HepG2 (cell line): Measurements from ENCODE around the gene PYGO2. TPM values are rescaled to one million over a fixed set of nuclear protein-coding genes. Genes with fewer than 3 reads are reported as not detected.
A peak's percentile ranks its signal among the peaks of the same experiment; 100 is the strongest.

Experiments used
- ELF4 ChIP-seq: sonication (generic); formaldehyde crosslinking; IDR thresholded peaks from 2 replicates; pipeline ENCODE4 v1.5.0; 2020; ENCODE audit warnings: missing genetic modification reagents, mild to moderate bottlenecking, moderate library complexity, borderline replicate concordance
- HMGA1 ChIP-seq: sonication (generic); formaldehyde crosslinking; conservative IDR thresholded peaks from 2 replicates; pipeline ENCODE4 v1.4.0; 2020; ENCODE audit warnings: missing genetic modification reagents
- HOXA7 ChIP-seq: sonication (generic); formaldehyde crosslinking; IDR thresholded peaks from 2 replicates; pipeline ENCODE4 v1.8.1; 2022; ENCODE audit warnings: mild to moderate bottlenecking, missing genetic modification reagents, moderate library complexity
- KLF13 ChIP-seq: sonication (generic); formaldehyde crosslinking; IDR thresholded peaks from 2 replicates; pipeline ENCODE4 v1.4.0; 2020; ENCODE audit warnings: mild to moderate bottlenecking, missing genetic modification reagents
- KLF6 ChIP-seq: IDR thresholded peaks from 2 replicates; pipeline ENCODE4 v1.8.0; 2016; ENCODE audit warnings: missing biosample characterization, missing genetic modification reagents
- NFIC ChIP-seq: IDR thresholded peaks from 2 replicates; pipeline ENCODE4 v1.6.1; 2012; ENCODE audit warnings: mild to moderate bottlenecking, low read length, inconsistent platforms
- NR2F2 ChIP-seq: IDR thresholded peaks from 2 replicates; pipeline ENCODE4 v1.6.1; 2012; ENCODE audit warnings: low read depth, inconsistent platforms, borderline replicate concordance
- RBAK ChIP-seq: sonication (generic); formaldehyde crosslinking; IDR thresholded peaks from 2 replicates; pipeline ENCODE4 v1.5.1; 2020; ENCODE audit warnings: mild to moderate bottlenecking, missing genetic modification reagents
- SAP130 ChIP-seq: IDR thresholded peaks from 2 replicates; pipeline ENCODE4 v1.6.1; 2016; ENCODE audit warnings: low read depth
- TSC22D2 ChIP-seq: sonication (generic); formaldehyde crosslinking; IDR thresholded peaks from 2 replicates; pipeline ENCODE4 v1.5.1; 2020; ENCODE audit warnings: missing genetic modification reagents, mild to moderate bottlenecking, borderline replicate concordance
- ZNF383 ChIP-seq: sonication (generic); formaldehyde crosslinking; IDR thresholded peaks from 2 replicates; pipeline ENCODE4 v1.4.0; 2020; ENCODE audit warnings: missing genetic modification reagents, mild to moderate bottlenecking, borderline replicate concordance
- ZNF451 ChIP-seq: sonication (generic); formaldehyde crosslinking; IDR thresholded peaks from 2 replicates; pipeline ENCODE4 v1.5.0; 2020; ENCODE audit warnings: mild to moderate bottlenecking, missing genetic modification reagents
- ZNF644 ChIP-seq: IDR thresholded peaks from 2 replicates; pipeline ENCODE4 v1.6.1; 2016; ENCODE audit warnings: low read depth
- ZNF652 ChIP-seq: IDR thresholded peaks from 2 replicates; pipeline ENCODE4 v1.6.1; 2016; ENCODE audit warnings: low read depth, borderline replicate concordance
- ZNF737 ChIP-seq: sonication (generic); formaldehyde crosslinking; IDR thresholded peaks from 2 replicates; pipeline ENCODE4 v1.5.0; 2020; ENCODE audit warnings: missing genetic modification reagents, mild to moderate bottlenecking, borderline replicate concordance
- ZNF781 ChIP-seq: sonication (generic); formaldehyde crosslinking; IDR thresholded peaks from 2 replicates; pipeline ENCODE4 v1.5.1; 2020; ENCODE audit warnings: borderline replicate concordance, mild to moderate bottlenecking, missing genetic modification reagents; ENCODE audit errors: not compliant biosample characterization
- ZSCAN29 ChIP-seq: sonication (generic); formaldehyde crosslinking; conservative IDR thresholded peaks from 2 replicates; pipeline ENCODE4 v1.4.0; 2020; ENCODE audit warnings: mild to moderate bottlenecking, missing genetic modification reagents
- ZSCAN30 ChIP-seq: sonication (generic); formaldehyde crosslinking; IDR thresholded peaks from 2 replicates; pipeline ENCODE4 v1.5.0; 2020; ENCODE audit warnings: mild to moderate bottlenecking, missing genetic modification reagents
- polyA plus RNA-seq, 8 experiments: library from polyadenylated mRNA; depleted of rRNA in 3 of 8; stranded (reverse) in 7 of 8; unstranded in 1 of 8; fragments of >200 nt; fragmentation: Illumina TruSeq in 4 of 8; extraction: Trizol in 4 of 8; gene quantifications; 2 replicates each; pipeline versions ENCODE4 v1.2.1 to v1.2.3, GENCODE V29; 2011 to 2016; ENCODE audit warnings: low read depth in 4 of 8, missing spikeins in 1 of 8, mixed read lengths in 1 of 8; ENCODE audit not compliant: insufficient read depth in 1 of 8
- total RNA-seq, 5 experiments: library from RNA; depleted of rRNA; stranded (reverse); fragments of >200 nt; fragmentation: Illumina TruSeq; extraction: Trizol; gene quantifications; 2 replicates each; pipeline ENCODE4 v1.2.3, GENCODE V29; 2016; ENCODE audit warnings: low read depth in 1 of 5
- TF ChIP-seq, protein P1 (sequence below): sonication (generic); formaldehyde crosslinking; IDR thresholded peaks from 2 replicates; pipeline ENCODE4 v1.4.0; 2020; ENCODE audit warnings: missing genetic modification reagents, mild to moderate bottlenecking, borderline replicate concordance
- TF ChIP-seq, protein P2 (sequence below): sonication (generic); formaldehyde crosslinking; IDR thresholded peaks from 2 replicates; pipeline ENCODE4 v1.4.0; 2020; ENCODE audit warnings: missing genetic modification reagents
- TF ChIP-seq, protein P3 (sequence below): IDR thresholded peaks from 2 replicates; pipeline ENCODE4 v1.6.1; 2016; ENCODE audit warnings: low read depth, missing genetic modification reagents, missing compliant biosample characterization

The PYGO2 gene
- total and polyA plus RNA-seq, 2 of the 13 experiments (the other 11 are each of a cell fraction or from before 2014, with no cell fraction given) = 20.3 to 21.8 TPM

DNA sequence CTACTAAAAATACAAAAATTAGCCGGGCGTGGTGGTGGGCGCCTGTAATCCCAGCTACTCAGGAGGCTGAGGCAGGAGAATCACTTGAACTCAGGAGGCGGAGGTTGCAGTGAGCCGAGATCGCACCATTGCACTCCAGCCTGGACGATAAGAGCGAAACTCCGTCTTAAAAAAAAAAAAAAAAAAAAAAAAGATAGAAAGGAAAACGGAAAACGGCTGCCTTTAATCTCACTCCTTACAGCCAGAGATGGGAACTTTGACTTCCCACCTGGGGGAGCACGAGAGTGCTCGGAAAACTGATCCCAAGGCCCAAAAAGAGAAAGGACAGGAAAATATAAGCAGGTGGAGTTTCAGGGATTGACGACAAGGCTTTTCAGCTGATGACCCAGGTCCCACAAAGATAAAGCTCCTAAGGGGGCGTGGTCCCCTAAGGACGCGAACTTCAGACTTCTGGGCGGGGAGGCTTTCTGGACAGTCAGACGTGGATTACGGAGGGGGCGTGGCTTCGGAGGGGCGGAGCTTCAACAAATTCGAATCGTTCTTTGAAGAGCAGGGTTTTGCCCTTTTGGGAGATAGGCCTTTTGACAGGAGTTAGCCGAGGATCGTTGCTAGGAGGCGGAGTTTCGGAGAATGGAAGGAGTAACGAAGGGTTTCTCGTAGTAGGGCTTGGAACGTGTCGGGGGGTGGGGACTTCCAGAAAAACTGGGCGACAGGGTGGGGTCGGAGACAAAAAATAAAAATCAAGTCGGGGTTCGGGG, 11.9 kb upstream of the PYGO2 start (continued):
- TF ChIP-seq KLF6 (CRISPR knock-in tag) (0 out of 2 replicates have a peak, but pooled peaks have one; percentile 49), HMGA1 (CRISPR knock-in tag) (no peak), ZNF781 (no peak), ZNF383 (no peak), ZSCAN30 (no peak), HOXA7 (CRISPR knock-in tag) (no peak), ZNF644 (CRISPR knock-in tag) (no peak), RBAK (CRISPR knock-in tag) (no peak), ELF4 (CRISPR knock-in tag) (no peak), ZSCAN29 (peak; percentile 90), ZNF737 (no peak), ZNF451 (CRISPR knock-in tag) (no peak), NR2F2 (no peak; the same call in 1 of the 2 replicates), ZNF652 (CRISPR knock-in tag) (no peak), TSC22D2 (CRISPR knock-in tag) (no peak), KLF13 (CRISPR knock-in tag) (no peak), NFIC (peak; percentile 25; the same call in 1 of the 2 replicates), SAP130 (peak; percentile 84)
- TF ChIP-seq, protein P1, sequence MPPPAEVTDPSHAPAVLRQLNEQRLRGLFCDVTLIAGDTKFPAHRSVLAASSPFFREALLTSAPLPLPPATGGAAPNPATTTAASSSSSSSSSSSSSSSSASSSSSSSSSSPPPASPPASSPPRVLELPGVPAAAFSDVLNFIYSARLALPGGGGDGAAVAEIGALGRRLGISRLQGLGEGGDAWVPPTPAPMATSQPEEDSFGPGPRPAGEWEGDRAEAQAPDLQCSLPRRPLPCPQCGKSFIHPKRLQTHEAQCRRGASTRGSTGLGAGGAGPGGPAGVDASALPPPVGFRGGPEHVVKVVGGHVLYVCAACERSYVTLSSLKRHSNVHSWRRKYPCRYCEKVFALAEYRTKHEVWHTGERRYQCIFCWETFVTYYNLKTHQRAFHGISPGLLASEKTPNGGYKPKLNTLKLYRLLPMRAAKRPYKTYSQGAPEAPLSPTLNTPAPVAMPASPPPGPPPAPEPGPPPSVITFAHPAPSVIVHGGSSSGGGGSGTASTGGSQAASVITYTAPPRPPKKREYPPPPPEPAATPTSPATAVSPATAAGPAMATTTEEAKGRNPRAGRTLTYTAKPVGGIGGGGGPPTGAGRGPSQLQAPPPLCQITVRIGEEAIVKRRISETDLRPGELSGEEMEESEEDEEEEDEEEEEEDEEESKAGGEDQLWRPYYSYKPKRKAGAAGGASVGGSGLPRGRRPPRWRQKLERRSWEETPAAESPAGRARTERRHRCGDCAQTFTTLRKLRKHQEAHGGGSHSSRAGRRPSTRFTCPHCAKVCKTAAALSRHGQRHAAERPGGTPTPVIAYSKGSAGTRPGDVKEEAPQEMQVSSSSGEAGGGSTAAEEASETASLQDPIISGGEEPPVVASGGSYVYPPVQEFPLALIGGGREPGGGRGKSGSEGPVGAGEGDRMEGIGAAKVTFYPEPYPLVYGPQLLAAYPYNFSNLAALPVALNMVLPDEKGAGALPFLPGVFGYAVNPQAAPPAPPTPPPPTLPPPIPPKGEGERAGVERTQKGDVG (CRISPR knock-in tag) = no peak
- TF ChIP-seq, protein P2, sequence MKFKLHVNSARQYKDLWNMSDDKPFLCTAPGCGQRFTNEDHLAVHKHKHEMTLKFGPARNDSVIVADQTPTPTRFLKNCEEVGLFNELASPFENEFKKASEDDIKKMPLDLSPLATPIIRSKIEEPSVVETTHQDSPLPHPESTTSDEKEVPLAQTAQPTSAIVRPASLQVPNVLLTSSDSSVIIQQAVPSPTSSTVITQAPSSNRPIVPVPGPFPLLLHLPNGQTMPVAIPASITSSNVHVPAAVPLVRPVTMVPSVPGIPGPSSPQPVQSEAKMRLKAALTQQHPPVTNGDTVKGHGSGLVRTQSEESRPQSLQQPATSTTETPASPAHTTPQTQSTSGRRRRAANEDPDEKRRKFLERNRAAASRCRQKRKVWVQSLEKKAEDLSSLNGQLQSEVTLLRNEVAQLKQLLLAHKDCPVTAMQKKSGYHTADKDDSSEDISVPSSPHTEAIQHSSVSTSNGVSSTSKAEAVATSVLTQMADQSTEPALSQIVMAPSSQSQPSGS (CRISPR knock-in tag) = no peak
- TF ChIP-seq, protein P3, sequence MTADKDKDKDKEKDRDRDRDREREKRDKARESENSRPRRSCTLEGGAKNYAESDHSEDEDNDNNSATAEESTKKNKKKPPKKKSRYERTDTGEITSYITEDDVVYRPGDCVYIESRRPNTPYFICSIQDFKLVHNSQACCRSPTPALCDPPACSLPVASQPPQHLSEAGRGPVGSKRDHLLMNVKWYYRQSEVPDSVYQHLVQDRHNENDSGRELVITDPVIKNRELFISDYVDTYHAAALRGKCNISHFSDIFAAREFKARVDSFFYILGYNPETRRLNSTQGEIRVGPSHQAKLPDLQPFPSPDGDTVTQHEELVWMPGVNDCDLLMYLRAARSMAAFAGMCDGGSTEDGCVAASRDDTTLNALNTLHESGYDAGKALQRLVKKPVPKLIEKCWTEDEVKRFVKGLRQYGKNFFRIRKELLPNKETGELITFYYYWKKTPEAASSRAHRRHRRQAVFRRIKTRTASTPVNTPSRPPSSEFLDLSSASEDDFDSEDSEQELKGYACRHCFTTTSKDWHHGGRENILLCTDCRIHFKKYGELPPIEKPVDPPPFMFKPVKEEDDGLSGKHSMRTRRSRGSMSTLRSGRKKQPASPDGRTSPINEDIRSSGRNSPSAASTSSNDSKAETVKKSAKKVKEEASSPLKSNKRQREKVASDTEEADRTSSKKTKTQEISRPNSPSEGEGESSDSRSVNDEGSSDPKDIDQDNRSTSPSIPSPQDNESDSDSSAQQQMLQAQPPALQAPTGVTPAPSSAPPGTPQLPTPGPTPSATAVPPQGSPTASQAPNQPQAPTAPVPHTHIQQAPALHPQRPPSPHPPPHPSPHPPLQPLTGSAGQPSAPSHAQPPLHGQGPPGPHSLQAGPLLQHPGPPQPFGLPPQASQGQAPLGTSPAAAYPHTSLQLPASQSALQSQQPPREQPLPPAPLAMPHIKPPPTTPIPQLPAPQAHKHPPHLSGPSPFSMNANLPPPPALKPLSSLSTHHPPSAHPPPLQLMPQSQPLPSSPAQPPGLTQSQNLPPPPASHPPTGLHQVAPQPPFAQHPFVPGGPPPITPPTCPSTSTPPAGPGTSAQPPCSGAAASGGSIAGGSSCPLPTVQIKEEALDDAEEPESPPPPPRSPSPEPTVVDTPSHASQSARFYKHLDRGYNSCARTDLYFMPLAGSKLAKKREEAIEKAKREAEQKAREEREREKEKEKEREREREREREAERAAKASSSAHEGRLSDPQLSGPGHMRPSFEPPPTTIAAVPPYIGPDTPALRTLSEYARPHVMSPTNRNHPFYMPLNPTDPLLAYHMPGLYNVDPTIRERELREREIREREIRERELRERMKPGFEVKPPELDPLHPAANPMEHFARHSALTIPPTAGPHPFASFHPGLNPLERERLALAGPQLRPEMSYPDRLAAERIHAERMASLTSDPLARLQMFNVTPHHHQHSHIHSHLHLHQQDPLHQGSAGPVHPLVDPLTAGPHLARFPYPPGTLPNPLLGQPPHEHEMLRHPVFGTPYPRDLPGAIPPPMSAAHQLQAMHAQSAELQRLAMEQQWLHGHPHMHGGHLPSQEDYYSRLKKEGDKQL (CRISPR knock-in tag) = no peak
